HEK293 (cell line): ENCODE data around the gene LRCH1.

ENCODE experiments used
- CTCF ChIA-PET: fragments of 350-600 bp; formaldehyde crosslinking; extraction: SDS; loops from one replicate; lab custom pipeline; 2021; ENCODE audit warnings: antibody characterized with exemption; lab: Yijun Ruan, JAX
- POLR2A ChIA-PET: fragments of 300-600 bp; formaldehyde crosslinking; extraction: SDS; loops from one replicate; lab custom pipeline; 2020; ENCODE audit warnings: antibody characterized with exemption, inconsistent platforms; lab: Yijun Ruan, JAX
- H3K27ac ChIP-seq: fragments of 200-500 bp; sonication (Bioruptor generic); 2 replicates; pipeline ENCODE4 v1.5.1; 2014; ENCODE audit warnings: low read depth, low read length, control low read depth, inconsistent platforms; ENCODE audit errors: extremely low read depth
- H3K36me3 ChIP-seq, 2 experiments: fragments of 200-500 bp in 1 of 2; sonication (Bioruptor generic) in 1 of 2; 1 replicate in 1 of 2; 2 replicates in 1 of 2; pipeline ENCODE4 v1.5.1; 2014 to 2017; ENCODE audit warnings: inconsistent platforms in 2 of 2, low read length in 2 of 2; ENCODE audit not compliant: control insufficient read depth in 2 of 2, insufficient read depth in 1 of 2
- H3K4me1 ChIP-seq: fragments of 200-500 bp; sonication (Bioruptor generic); 2 replicates; pipeline ENCODE4 v1.5.1; 2014; ENCODE audit warnings: mild to moderate bottlenecking, low read length, inconsistent platforms; ENCODE audit not compliant: control insufficient read depth, insufficient read depth
- H3K4me3 ChIP-seq: 2 replicates; pipeline ENCODE4 v1.5.1; 2011; ENCODE audit warnings: low read depth, mild to moderate bottlenecking, control low read depth, low read length, moderate library complexity
- H3K9me3 ChIP-seq: fragments of 200-500 bp; sonication (Bioruptor generic); 2 replicates; pipeline ENCODE4 v1.5.1; 2014; ENCODE audit warnings: low read depth, low read length, inconsistent platforms; ENCODE audit not compliant: control insufficient read depth, insufficient read depth
- KLF17 ChIP-seq: fragments of 450-650 bp; formaldehyde crosslinking; IDR thresholded peaks from 2 replicates; pipeline ENCODE4 v1.5.1; 2016; ENCODE audit warnings: missing biosample characterization, missing genetic modification characterization
- KLF8 ChIP-seq: fragments of 450-650 bp; formaldehyde crosslinking; IDR thresholded peaks from 2 replicates; pipeline ENCODE4 v1.5.1; 2016; ENCODE audit warnings: missing biosample characterization, missing genetic modification characterization
- RBAK ChIP-seq: fragments of 450-650 bp; formaldehyde crosslinking; IDR thresholded peaks from 2 replicates; pipeline ENCODE4 v1.5.1; 2016; ENCODE audit warnings: missing biosample characterization, missing genetic modification characterization
- SP2 ChIP-seq: fragments of 450-650 bp; formaldehyde crosslinking; IDR thresholded peaks from 2 replicates; pipeline ENCODE4 v1.5.1; 2016; ENCODE audit warnings: missing biosample characterization, missing genetic modification characterization
- YY1 ChIP-seq: fragments of 450-650 bp; formaldehyde crosslinking; IDR thresholded peaks from 2 replicates; pipeline ENCODE4 v1.5.1; 2018; ENCODE audit warnings: missing biosample characterization, missing genetic modification characterization
- YY2 ChIP-seq: fragments of 450-650 bp; formaldehyde crosslinking; IDR thresholded peaks from 2 replicates; pipeline ENCODE4 v1.5.1; 2016; ENCODE audit warnings: missing biosample characterization, missing genetic modification characterization
- ZFHX2 ChIP-seq: fragments of 450-650 bp; formaldehyde crosslinking; conservative IDR thresholded peaks from 2 replicates; pipeline ENCODE4 v1.5.1; 2016; ENCODE audit warnings: missing biosample characterization, missing genetic modification characterization
- ZFP41 ChIP-seq: fragments of 450-650 bp; formaldehyde crosslinking; IDR thresholded peaks from 2 replicates; pipeline ENCODE4 v1.5.1; 2016; ENCODE audit warnings: missing biosample characterization, missing genetic modification characterization, borderline replicate concordance
- ZFP69B ChIP-seq: fragments of 450-650 bp; formaldehyde crosslinking; IDR thresholded peaks from 2 replicates; pipeline ENCODE4 v1.5.1; 2016; ENCODE audit warnings: missing biosample characterization, missing genetic modification characterization
- ZNF112 ChIP-seq: fragments of 450-650 bp; formaldehyde crosslinking; IDR thresholded peaks from 2 replicates; pipeline ENCODE4 v1.5.0; 2017; ENCODE audit warnings: missing biosample characterization, missing genetic modification characterization
- ZNF146 ChIP-seq: fragments of 450-650 bp; formaldehyde crosslinking; IDR thresholded peaks from 2 replicates; pipeline ENCODE4 v1.5.1; 2016; ENCODE audit warnings: missing biosample characterization, missing genetic modification characterization
- ZNF148 ChIP-seq: fragments of 450-650 bp; formaldehyde crosslinking; IDR thresholded peaks from 2 replicates; pipeline ENCODE4 v1.5.0; 2017; ENCODE audit warnings: missing biosample characterization, missing genetic modification characterization, borderline replicate concordance
- ZNF18 ChIP-seq: fragments of 450-650 bp; formaldehyde crosslinking; IDR thresholded peaks from 2 replicates; pipeline ENCODE4 v1.5.1; 2016; ENCODE audit warnings: missing biosample characterization, missing genetic modification characterization
- ZNF239 ChIP-seq: fragments of 450-650 bp; formaldehyde crosslinking; IDR thresholded peaks from 2 replicates; pipeline ENCODE4 v1.5.1; 2016; ENCODE audit warnings: missing biosample characterization, missing genetic modification characterization
- ZNF37A ChIP-seq: fragments of 450-650 bp; IDR thresholded peaks from 2 replicates; pipeline ENCODE4 v1.5.1; 2018; ENCODE audit warnings: missing biosample characterization, missing genetic modification characterization
- ZNF514 ChIP-seq: fragments of 450-650 bp; formaldehyde crosslinking; IDR thresholded peaks from 2 replicates; pipeline ENCODE4 v1.5.1; 2016; ENCODE audit warnings: missing biosample characterization, missing genetic modification characterization
- ZNF645 ChIP-seq: fragments of 450-650 bp; formaldehyde crosslinking; IDR thresholded peaks from 2 replicates; pipeline ENCODE4; 2016; ENCODE audit warnings: missing biosample characterization, missing genetic modification characterization
- ZNF654 ChIP-seq: fragments of 450-650 bp; formaldehyde crosslinking; IDR thresholded peaks from 2 replicates; pipeline ENCODE4 v1.5.1; 2016; ENCODE audit warnings: low read depth, missing biosample characterization, missing genetic modification characterization
- ZNF660 ChIP-seq: fragments of 450-650 bp; IDR thresholded peaks from 2 replicates; pipeline ENCODE4 v1.5.1; 2018; ENCODE audit warnings: missing biosample characterization, mild to moderate bottlenecking, missing genetic modification characterization
- TF ChIP-seq, protein P1 (sequence below): fragments of 450-650 bp; formaldehyde crosslinking; IDR thresholded peaks from 2 replicates; pipeline ENCODE4 v1.5.1; 2016; ENCODE audit warnings: missing biosample characterization, missing genetic modification characterization

Gene LRCH1

GRCh38 chr13:46580362-46580839, 27.4 kb downstream of the LRCH1 start:
- ChIA-PET CTCF (interaction anchor here (0.8 kb wide), 1 partner anchor 14 kb away, joined by 3 read pairs; no protein-coding TSS in a partner anchor), POLR2A (no interaction called here)
- no peak for TF ChIP-seq RBAK
- TF ChIP-seq, protein P1, sequence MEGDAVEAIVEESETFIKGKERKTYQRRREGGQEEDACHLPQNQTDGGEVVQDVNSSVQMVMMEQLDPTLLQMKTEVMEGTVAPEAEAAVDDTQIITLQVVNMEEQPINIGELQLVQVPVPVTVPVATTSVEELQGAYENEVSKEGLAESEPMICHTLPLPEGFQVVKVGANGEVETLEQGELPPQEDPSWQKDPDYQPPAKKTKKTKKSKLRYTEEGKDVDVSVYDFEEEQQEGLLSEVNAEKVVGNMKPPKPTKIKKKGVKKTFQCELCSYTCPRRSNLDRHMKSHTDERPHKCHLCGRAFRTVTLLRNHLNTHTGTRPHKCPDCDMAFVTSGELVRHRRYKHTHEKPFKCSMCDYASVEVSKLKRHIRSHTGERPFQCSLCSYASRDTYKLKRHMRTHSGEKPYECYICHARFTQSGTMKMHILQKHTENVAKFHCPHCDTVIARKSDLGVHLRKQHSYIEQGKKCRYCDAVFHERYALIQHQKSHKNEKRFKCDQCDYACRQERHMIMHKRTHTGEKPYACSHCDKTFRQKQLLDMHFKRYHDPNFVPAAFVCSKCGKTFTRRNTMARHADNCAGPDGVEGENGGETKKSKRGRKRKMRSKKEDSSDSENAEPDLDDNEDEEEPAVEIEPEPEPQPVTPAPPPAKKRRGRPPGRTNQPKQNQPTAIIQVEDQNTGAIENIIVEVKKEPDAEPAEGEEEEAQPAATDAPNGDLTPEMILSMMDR (tag by site-specific recombination) = no peak
- no peak for TF ChIP-seq ZNF112 (tag by site-specific recombination)
- TF ChIP-seq ZNF645 (tag by site-specific recombination) = no peak
- TF ChIP-seq SP2 = no peak
- H3K4me1 ChIP-seq = peaks cover 13% of the 10 kb centered on the region
- no peaks in the 10 kb centered on the region for H3K9me3 ChIP-seq
- H3K4me3 ChIP-seq = no peak overlapping the region
- H3K27ac ChIP-seq = no peak overlapping the region
- no peaks in the 10 kb centered on the region for H3K36me3 ChIP-seq

- Histone ChIP-seq H3K9me3 (no peaks in the 10 kb centered on the region), H3K27ac (no peak overlapping the region), H3K4me3 (no peak overlapping the region), H3K4me1 (peaks cover 22% of the 10 kb centered on the region), H3K36me3 (no peaks in the 10 kb centered on the region)
- ChIA-PET CTCF (interaction anchor here (0.7 kb wide), 1 partner anchor 22 kb away, joined by 4 read pairs; no protein-coding TSS in a partner anchor), POLR2A (no interaction called here)
- no peak for TF ChIP-seq ZNF654 (tag by site-specific recombination)
- no peak for TF ChIP-seq KLF17
- no peak for TF ChIP-seq ZFP69B
- TF ChIP-seq ZNF660 (tag by site-specific recombination) = no peak
- no peak for TF ChIP-seq YY2 (tag by site-specific recombination)
- no peak for TF ChIP-seq KLF8 (tag by site-specific recombination)
- TF ChIP-seq ZNF148 = no peak
- TF ChIP-seq YY1 (tag by site-specific recombination) = no peak
- no peak for TF ChIP-seq ZFHX2 (tag by site-specific recombination)
- TF ChIP-seq ZNF239 = no peak
- TF ChIP-seq ZNF18 = no peak
- no peak for TF ChIP-seq ZFP41 (tag by site-specific recombination)
- TF ChIP-seq ZNF146 (tag by site-specific recombination) = no peak
- TF ChIP-seq ZNF37A (tag by site-specific recombination) = no peak
- no peak for TF ChIP-seq ZNF514 (tag by site-specific recombination)
Observed at GRCh38 chr13:46582190-46582589, 29.2 kb downstream of the LRCH1 start.
